Cardiac muscle cell (in vitro differentiated cells and primary cell): ENCODE measurements around the gene SDHAF2. TPM values are rescaled to one million over a fixed set of nuclear protein-coding genes. Genes with fewer than 3 reads are reported as not detected.
A peak's percentile ranks its signal among the peaks of the same experiment; 100 is the strongest.
"Not testable (repeated sequence)": the region's sequence is repeated elsewhere in the genome, so short reads cannot be mapped to it uniquely, and the experiment has no call there.

Experiments
- DNase-seq, 2 donors: peaks; one replicate each; pipeline versions ENCODE4 v3.0.0 to v3.0.0-alpha.2; 2010 to 2017; ENCODE audit warnings: low read depth in 1 of 2, low spot score in 1 of 2
- H3K27ac ChIP-seq: fragments of 200-600 bp; sonication (generic); 2 replicates; pipeline ENCODE4 v1.5.1; 2016
- H3K27me3 ChIP-seq: fragments of 200-600 bp; sonication (generic); 2 replicates; pipeline ENCODE4 v1.6.0; 2016; ENCODE audit warnings: control low read depth
- H3K36me3 ChIP-seq: fragments of 200-600 bp; sonication (generic); 2 replicates; pipeline ENCODE4 v1.5.1; 2016; ENCODE audit warnings: control low read depth
- H3K4me1 ChIP-seq: fragments of 200-600 bp; sonication (generic); 2 replicates; pipeline ENCODE4 v1.8.1; 2017; ENCODE audit warnings: low read depth, mild to moderate bottlenecking, mixed run types
- H3K4me3 ChIP-seq: fragments of 200-600 bp; sonication (generic); 2 replicates; pipeline ENCODE4 v1.5.1; 2016; ENCODE audit warnings: mild to moderate bottlenecking
- H3K9me3 ChIP-seq: fragments of 200-600 bp; sonication (generic); 2 replicates; pipeline ENCODE4 v1.5.1; 2017; ENCODE audit warnings: low read depth, mild to moderate bottlenecking, control low read depth
- CTCF ChIP-seq: IDR thresholded peaks from 2 replicates; pipeline ENCODE4 v1.5.1; 2012; ENCODE audit warnings: low read depth, mild to moderate bottlenecking, low read length
- polyA plus RNA-seq: library from polyadenylated mRNA; unstranded; fragments of >200 nt; fragmentation: Nextera tagmentation; extraction: Ambion mirVana; gene quantifications from 2 replicates; pipeline ENCODE4 v1.2.1, GENCODE V29; 2016
- total RNA-seq: library from RNA; depleted of rRNA; stranded (reverse); fragments of >200 nt; gene quantifications from 2 replicates; pipeline ENCODE4 v1.2.3, GENCODE V29; 2016

SDHAF2 gene
- total and polyA plus RNA-seq, 2 experiments from 2014 or later: 21.3 to 67.4 TPM

GRCh38 chr11:61425367-61426131 is 4.4 kb upstream of the SDHAF2 start:
- Histone ChIP-seq H3K36me3 (peaks cover 66% of the 10 kb centered on the region), H3K27me3 (no peaks in the 10 kb centered on the region), H3K9me3 (no peaks in the 10 kb centered on the region), H3K4me3 (no peak overlapping the region), H3K4me1 (no peaks in the 10 kb centered on the region), H3K27ac (no peak overlapping the region)
- no peak for TF ChIP-seq CTCF
- DNase-seq: no peak

- DNase-seq: peak; percentile 73 to 95
- H3K4me1 ChIP-seq: peaks cover 3% of the 10 kb centered on the region
- H3K4me3 ChIP-seq: peak overlapping the region; percentile 83
- no peaks in the 10 kb centered on the region for H3K27me3 ChIP-seq
- peaks cover 43% of the 10 kb centered on the region for H3K36me3 ChIP-seq
- peak overlapping the region; percentile 99 for H3K27ac ChIP-seq
- TF ChIP-seq CTCF: peak; percentile 11
- H3K9me3 ChIP-seq: no peaks in the 10 kb centered on the region
These were observed 606 bp upstream of the SDHAF2 start for GRCh38 chr11:61429346-61429690.

- peak overlapping the region; percentile 83 for H3K4me3 ChIP-seq
- not testable (repeated sequence) for H3K9me3 ChIP-seq, H3K27ac ChIP-seq, DNase-seq, H3K4me1 ChIP-seq, H3K27me3 ChIP-seq
- H3K36me3 ChIP-seq: peaks cover 27% of the 10 kb centered on the region
These were observed 915 bp downstream of the SDHAF2 start for GRCh38 chr11:61430839-61431238.

GRCh38 chr11:61437496-61437895 is 7.6 kb downstream of the SDHAF2 start:
- no peaks in the 10 kb centered on the region for H3K9me3 ChIP-seq
- DNase-seq: no peak
- no peak for TF ChIP-seq CTCF
- no peaks in the 10 kb centered on the region for H3K27me3 ChIP-seq
- no peak overlapping the region for H3K27ac ChIP-seq
- H3K4me3 ChIP-seq: no peak overlapping the region
- H3K36me3 ChIP-seq: peaks cover 33% of the 10 kb centered on the region
- H3K4me1 ChIP-seq: no peaks in the 10 kb centered on the region

- Histone ChIP-seq H3K27ac (no peak overlapping the region), H3K9me3 (no peaks in the 10 kb centered on the region), H3K4me3 (no peak overlapping the region), H3K4me1 (no peaks in the 10 kb centered on the region), H3K27me3 (no peaks in the 10 kb centered on the region), H3K36me3 (peaks cover 33% of the 10 kb centered on the region)
- no peak for DNase-seq
- no peak for TF ChIP-seq CTCF
These were observed 9.7 kb downstream of the SDHAF2 start for GRCh38 chr11:61439615-61440014.

- Histone ChIP-seq H3K4me1 (peaks cover 14% of the 10 kb centered on the region), H3K36me3 (peaks cover 33% of the 10 kb centered on the region), H3K4me3 (no peak overlapping the region), H3K9me3 (no peaks in the 10 kb centered on the region), H3K27ac (no peak overlapping the region), H3K27me3 (no peaks in the 10 kb centered on the region)
- TF ChIP-seq CTCF: no peak
- no peak for DNase-seq
These were observed 12.7 kb downstream of the SDHAF2 start for GRCh38 chr11:61442616-61443015.
